Caco-2 (cell line): Measurements from ENCODE around the gene NOL4L. TPM values are rescaled to one million over a fixed set of nuclear protein-coding genes. Genes with fewer than 3 reads are reported as not detected.

Source experiments
- BruUV-seq: library from RNA; stranded (reverse); fragments of 400-500 nt; replicated peaks from 2 replicates; lab custom pipeline; 2021; lab: Mats Ljungman, UMichigan
- CTCF ChIA-PET: fragments of 300-600 bp; sonication (Branson Sonifier 250); formaldehyde crosslinking; loops from one replicate; lab custom pipeline; 2022; ENCODE audit warnings: antibody characterized with exemption; lab: Charles Lee
- POLR2A ChIA-PET: fragments of 300-600 bp; sonication (Branson Sonifier 250); formaldehyde crosslinking; loops from one replicate; lab custom pipeline; 2022; ENCODE audit warnings: antibody characterized with exemption; lab: Charles Lee
- DNase-seq, 2 experiments: peaks; one replicate each; pipeline versions ENCODE4 v3.0.0 to v3.0.0-alpha.2; 2020 to 2022
- H3K27me3 ChIP-seq: replicated peaks from 2 replicates; pipeline ENCODE4 v1.6.0; 2011; ENCODE audit warnings: low read length; ENCODE audit not compliant: control insufficient read depth, insufficient read depth
- H3K36me3 ChIP-seq: 2 replicates; pipeline ENCODE4 v1.5.1; 2011; ENCODE audit warnings: low read length; ENCODE audit not compliant: control insufficient read depth, insufficient read depth
- H3K4me1 ChIP-seq: fragments of 250-450 bp; sonication (Bioruptor Pico); 2 replicates; pipeline ENCODE4 v1.5.1; 2020; ENCODE audit warnings: mild to moderate bottlenecking
- H3K4me3 ChIP-seq: 2 replicates; pipeline ENCODE4 v1.5.1; 2011; ENCODE audit warnings: low read depth, mild to moderate bottlenecking, control low read depth, low read length
- H3K9me3 ChIP-seq: fragments of 250-450 bp; sonication (Bioruptor Pico); 2 replicates; pipeline ENCODE4 v1.5.1; 2020; ENCODE audit warnings: mild to moderate bottlenecking, moderate library complexity
- H3K27ac Mint-ChIP-seq: one replicate; pipeline ENCODE4 v1.8.0; 2022; ENCODE audit warnings: mixed read lengths; ENCODE audit not compliant: unreplicated experiment
- H3K27me3 Mint-ChIP-seq: one replicate; pipeline ENCODE4 v1.8.0; 2022; ENCODE audit warnings: mixed read lengths; ENCODE audit not compliant: insufficient read depth, unreplicated experiment
- H3K36me3 Mint-ChIP-seq: one replicate; pipeline ENCODE4 v1.8.0; 2022; ENCODE audit warnings: mild to moderate bottlenecking, mixed read lengths; ENCODE audit not compliant: insufficient read depth, unreplicated experiment
- H3K4me1 Mint-ChIP-seq: one replicate; pipeline ENCODE4 v1.8.0; 2022; ENCODE audit warnings: low read depth, mixed read lengths; ENCODE audit not compliant: unreplicated experiment
- H3K4me3 Mint-ChIP-seq: one replicate; pipeline ENCODE4 v1.8.0; 2022; ENCODE audit warnings: mild to moderate bottlenecking, moderate library complexity, mixed read lengths; ENCODE audit not compliant: unreplicated experiment
- H3K9me3 Mint-ChIP-seq: one replicate; pipeline ENCODE4 v1.8.0; 2022; ENCODE audit warnings: mixed read lengths; ENCODE audit not compliant: unreplicated experiment
- intact Hi-C: fragments of 100-400 bp; cut with micrococcal nuclease; formaldehyde crosslinking; loops from one replicate; pipeline ENCODE4 v1.10.0; 2022; ENCODE audit not compliant: unreplicated experiment
- total RNA-seq: library from RNA; stranded (reverse); gene quantifications from 2 replicates; pipeline ENCODE4 v1.2.3, GENCODE V29; 2022
- TF ChIP-seq, protein P1 (sequence below), 2 experiments: fragments of 200-600 bp in 1 of 2; IDR thresholded peaks; 1 replicate in 1 of 2; 2 replicates in 1 of 2; pipeline versions ENCODE4 v1.5.1 to v1.8.0; 2011 to 2022; ENCODE audit warnings: antibody characterized with exemption in 1 of 2, control low read depth in 1 of 2, inconsistent platforms in 1 of 2, low read depth in 1 of 2, low read length in 1 of 2, mild to moderate bottlenecking in 1 of 2, moderate library complexity in 1 of 2; ENCODE audit not compliant: insufficient read depth in 1 of 2, severe bottlenecking in 1 of 2, unreplicated experiment in 1 of 2

NOL4L gene
- total RNA-seq, 1 experiment from 2014 or later: 80.9 TPM

DNA sequence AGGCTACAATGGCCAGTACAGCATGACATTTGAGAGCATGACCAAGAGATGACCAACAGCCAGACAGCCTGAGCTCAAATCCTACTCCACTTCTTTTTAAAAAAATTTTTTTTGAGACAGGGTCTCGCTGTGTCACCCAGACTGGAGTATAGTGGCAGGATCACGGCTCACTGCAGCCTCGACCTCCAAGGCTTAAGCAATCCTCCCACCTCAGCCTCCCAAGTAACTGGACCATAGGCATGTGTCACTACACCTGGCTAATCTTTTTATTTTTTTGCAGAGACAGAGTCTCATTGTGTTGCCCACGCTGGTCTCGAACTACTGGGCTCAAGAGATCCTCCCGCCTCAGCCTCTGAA is 42.9 kb downstream of the NOL4L start:
- no TSS peak for BruUV-seq
- intact Hi-C loops: no loop called here
- no peak overlapping the region for H3K27ac Mint-ChIP-seq
- no peaks in the 10 kb centered on the region for H3K27me3 Mint-ChIP-seq
- H3K36me3 ChIP-seq: no peaks in the 10 kb centered on the region
- no peak overlapping the region for H3K4me3 Mint-ChIP-seq
- H3K4me1 Mint-ChIP-seq: peaks cover 15% of the 10 kb centered on the region
- no peak for DNase-seq
- H3K4me1 ChIP-seq: peaks cover 15% of the 10 kb centered on the region
- no peaks in the 10 kb centered on the region for H3K27me3 ChIP-seq
- H3K4me3 ChIP-seq: no peak overlapping the region
- ChIA-PET CTCF (interaction anchor here (0.8 to 0.9 kb wide), 2 partner anchors 14 to 34 kb away, joined by 3 read pairs; no protein-coding TSS in a partner anchor), POLR2A (no interaction called here)
- no peaks in the 10 kb centered on the region for H3K9me3 ChIP-seq
- TF ChIP-seq, protein P1, sequence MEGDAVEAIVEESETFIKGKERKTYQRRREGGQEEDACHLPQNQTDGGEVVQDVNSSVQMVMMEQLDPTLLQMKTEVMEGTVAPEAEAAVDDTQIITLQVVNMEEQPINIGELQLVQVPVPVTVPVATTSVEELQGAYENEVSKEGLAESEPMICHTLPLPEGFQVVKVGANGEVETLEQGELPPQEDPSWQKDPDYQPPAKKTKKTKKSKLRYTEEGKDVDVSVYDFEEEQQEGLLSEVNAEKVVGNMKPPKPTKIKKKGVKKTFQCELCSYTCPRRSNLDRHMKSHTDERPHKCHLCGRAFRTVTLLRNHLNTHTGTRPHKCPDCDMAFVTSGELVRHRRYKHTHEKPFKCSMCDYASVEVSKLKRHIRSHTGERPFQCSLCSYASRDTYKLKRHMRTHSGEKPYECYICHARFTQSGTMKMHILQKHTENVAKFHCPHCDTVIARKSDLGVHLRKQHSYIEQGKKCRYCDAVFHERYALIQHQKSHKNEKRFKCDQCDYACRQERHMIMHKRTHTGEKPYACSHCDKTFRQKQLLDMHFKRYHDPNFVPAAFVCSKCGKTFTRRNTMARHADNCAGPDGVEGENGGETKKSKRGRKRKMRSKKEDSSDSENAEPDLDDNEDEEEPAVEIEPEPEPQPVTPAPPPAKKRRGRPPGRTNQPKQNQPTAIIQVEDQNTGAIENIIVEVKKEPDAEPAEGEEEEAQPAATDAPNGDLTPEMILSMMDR (IDR thresholded peaks at IDR 0.05; ENCODE audit: insufficient read depth in 1 of 2, low read depth in 1 of 2, low read length in 1 of 2, severe bottlenecking in 1 of 2, unreplicated experiment in 1 of 2): no peak
- H3K9me3 Mint-ChIP-seq: no peaks in the 10 kb centered on the region
- no peaks in the 10 kb centered on the region for H3K36me3 Mint-ChIP-seq

DNA sequence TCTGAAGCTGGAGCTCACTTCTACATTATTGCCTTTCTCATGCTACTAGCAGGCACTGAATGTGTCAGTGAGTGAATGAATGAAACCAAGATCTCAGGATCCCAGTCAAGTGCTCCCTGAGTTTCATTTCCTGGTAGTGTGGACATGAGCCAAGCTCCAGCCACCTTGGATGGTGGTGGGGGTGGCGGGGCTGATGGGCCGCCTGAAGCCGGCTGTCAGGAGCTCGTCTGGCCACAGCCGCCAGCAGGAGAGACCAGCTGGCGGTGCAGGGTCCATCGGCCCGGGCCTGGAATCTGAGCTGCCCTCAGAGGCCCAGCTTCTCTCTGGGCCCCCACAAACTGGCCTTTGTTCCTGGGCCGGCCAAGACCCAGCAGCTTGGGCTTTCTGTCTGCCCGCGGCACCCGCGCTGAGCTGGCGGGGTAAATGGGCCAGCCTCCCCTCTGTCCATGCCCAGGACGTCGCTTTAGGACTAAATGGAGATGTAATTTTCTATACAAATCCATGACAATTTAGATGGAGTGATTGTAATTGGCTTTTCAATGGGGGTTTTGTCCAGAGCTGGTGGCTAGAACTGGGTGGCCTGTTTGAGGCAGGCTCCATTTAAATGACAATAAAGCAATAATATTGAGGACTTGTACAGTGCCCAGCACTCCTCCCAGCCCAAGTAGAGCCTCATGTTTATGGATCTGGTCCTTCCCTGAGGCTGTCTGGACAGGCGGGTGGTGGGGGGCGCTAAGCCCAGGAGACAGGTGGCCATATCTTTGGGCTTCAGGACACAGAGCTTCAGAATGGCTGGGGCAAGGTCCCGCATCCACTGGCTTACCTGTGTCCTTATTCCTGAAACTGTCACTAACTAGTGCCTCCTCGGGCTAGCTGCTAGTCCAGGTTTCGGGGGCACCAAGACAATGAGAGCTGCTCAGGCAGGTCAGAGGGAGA is 43.5 kb downstream of the NOL4L start:
- peaks cover 19% of the 10 kb centered on the region for H3K4me1 Mint-ChIP-seq
- no peak overlapping the region for H3K4me3 ChIP-seq
- no peaks in the 10 kb centered on the region for H3K9me3 ChIP-seq
- ChIA-PET POLR2A (interaction anchor here (0.5 kb wide), 1 partner anchor 287 kb away, joined by 4 read pairs; no protein-coding TSS in a partner anchor), CTCF (interaction anchor here (0.8 to 0.9 kb wide), 2 partner anchors 13 to 35 kb away, joined by 3 read pairs; no protein-coding TSS in a partner anchor)
- H3K36me3 Mint-ChIP-seq: no peaks in the 10 kb centered on the region
- H3K4me1 ChIP-seq: peaks cover 18% of the 10 kb centered on the region
- intact Hi-C loops: no loop called here
- H3K27me3 Mint-ChIP-seq: no peaks in the 10 kb centered on the region
- no peaks in the 10 kb centered on the region for H3K36me3 ChIP-seq
- DNase-seq: no peak
- TF ChIP-seq, protein P1 (IDR thresholded peaks at IDR 0.05; ENCODE audit: insufficient read depth in 1 of 2, low read depth in 1 of 2, low read length in 1 of 2, severe bottlenecking in 1 of 2, unreplicated experiment in 1 of 2): no peak
- BruUV-seq: no TSS peak
- no peaks in the 10 kb centered on the region for H3K9me3 Mint-ChIP-seq
- no peak overlapping the region for H3K27ac Mint-ChIP-seq
- no peak overlapping the region for H3K4me3 Mint-ChIP-seq
- H3K27me3 ChIP-seq: no peaks in the 10 kb centered on the region

DNA sequence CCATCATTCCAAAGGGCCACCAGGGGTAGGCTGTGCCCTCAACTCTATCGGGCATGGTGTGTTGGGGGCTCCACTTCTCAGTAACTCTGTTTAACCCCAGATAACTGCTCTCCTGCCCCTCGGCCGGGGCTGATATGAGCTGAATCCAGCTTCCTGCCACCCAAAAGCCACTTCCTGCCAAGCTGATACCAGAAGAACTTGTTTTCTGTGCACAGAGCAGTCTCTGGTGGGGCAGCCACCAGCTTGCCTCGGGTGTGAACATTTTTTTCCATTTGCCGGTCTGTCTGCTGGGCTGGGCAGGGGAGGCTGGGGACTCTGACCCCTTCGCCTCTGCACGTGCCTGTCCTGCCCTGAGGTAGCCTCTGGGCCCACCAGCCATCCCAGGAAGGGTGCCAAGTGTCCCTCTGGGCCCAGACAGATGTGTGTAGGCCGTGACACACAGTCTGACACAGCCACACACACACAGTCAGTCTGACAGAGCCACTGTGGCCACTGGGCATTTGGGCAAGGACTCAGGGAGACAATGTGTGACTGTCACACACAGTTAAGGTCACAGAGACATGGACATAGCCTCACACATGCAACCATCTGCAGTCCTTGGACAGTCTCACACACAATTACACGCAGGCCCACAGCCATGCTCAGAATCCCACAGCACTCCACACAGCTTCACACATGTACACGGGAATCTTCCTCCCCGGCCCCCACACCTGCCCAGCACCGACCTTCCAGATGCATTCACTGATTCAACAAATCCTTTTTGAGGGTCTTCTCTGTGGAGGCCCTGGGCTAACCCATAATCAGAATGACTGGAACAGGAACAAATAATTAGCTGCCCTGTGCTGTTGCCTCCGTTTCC is 45.1 kb downstream of the NOL4L start:
- intact Hi-C loops: loop anchor here (5.0 kb wide), 1 partner anchor 42 kb away; no protein-coding TSS in a partner anchor
- Histone ChIP-seq H3K4me3 (no peak overlapping the region), H3K27me3 (no peaks in the 10 kb centered on the region), H3K9me3 (no peaks in the 10 kb centered on the region), H3K4me1 (peaks cover 18% of the 10 kb centered on the region), H3K36me3 (no peaks in the 10 kb centered on the region)
- no peak overlapping the region for H3K4me3 Mint-ChIP-seq
- POLR2A ChIA-PET: interaction anchor here (0.6 kb wide), 1 partner anchor 13 kb away, joined by 3 read pairs; no protein-coding TSS in a partner anchor
- no peak overlapping the region for H3K27ac Mint-ChIP-seq
- H3K27me3 Mint-ChIP-seq: no peaks in the 10 kb centered on the region
- TF ChIP-seq, protein P1 (IDR thresholded peaks at IDR 0.05; ENCODE audit: insufficient read depth in 1 of 2, low read depth in 1 of 2, low read length in 1 of 2, severe bottlenecking in 1 of 2, unreplicated experiment in 1 of 2): no peak
- no peaks in the 10 kb centered on the region for H3K36me3 Mint-ChIP-seq
- no peak for DNase-seq
- H3K9me3 Mint-ChIP-seq: no peaks in the 10 kb centered on the region
- CTCF ChIA-PET: interaction anchor here (0.5 to 1.9 kb wide), 5 partner anchors 19 to 146 kb away, joined by 3 to 11 read pairs (median 3); no protein-coding TSS in a partner anchor
- H3K4me1 Mint-ChIP-seq: peaks cover 19% of the 10 kb centered on the region
- BruUV-seq: no TSS peak
